Fibroblast of gingiva (primary cell): ENCODE measurements around the gene PPP1R2.
A peak's percentile ranks its signal among the peaks of the same experiment; 100 is the strongest.
"Not testable (repeated sequence)": the region's sequence is repeated elsewhere in the genome, so short reads cannot be mapped to it uniquely, and the experiment has no call there.

Experiments
- DNase-seq: peaks from one replicate; pipeline ENCODE4 v3.0.0-alpha.2; 2011; ENCODE audit warnings: low read depth

The PPP1R2 gene

DNA sequence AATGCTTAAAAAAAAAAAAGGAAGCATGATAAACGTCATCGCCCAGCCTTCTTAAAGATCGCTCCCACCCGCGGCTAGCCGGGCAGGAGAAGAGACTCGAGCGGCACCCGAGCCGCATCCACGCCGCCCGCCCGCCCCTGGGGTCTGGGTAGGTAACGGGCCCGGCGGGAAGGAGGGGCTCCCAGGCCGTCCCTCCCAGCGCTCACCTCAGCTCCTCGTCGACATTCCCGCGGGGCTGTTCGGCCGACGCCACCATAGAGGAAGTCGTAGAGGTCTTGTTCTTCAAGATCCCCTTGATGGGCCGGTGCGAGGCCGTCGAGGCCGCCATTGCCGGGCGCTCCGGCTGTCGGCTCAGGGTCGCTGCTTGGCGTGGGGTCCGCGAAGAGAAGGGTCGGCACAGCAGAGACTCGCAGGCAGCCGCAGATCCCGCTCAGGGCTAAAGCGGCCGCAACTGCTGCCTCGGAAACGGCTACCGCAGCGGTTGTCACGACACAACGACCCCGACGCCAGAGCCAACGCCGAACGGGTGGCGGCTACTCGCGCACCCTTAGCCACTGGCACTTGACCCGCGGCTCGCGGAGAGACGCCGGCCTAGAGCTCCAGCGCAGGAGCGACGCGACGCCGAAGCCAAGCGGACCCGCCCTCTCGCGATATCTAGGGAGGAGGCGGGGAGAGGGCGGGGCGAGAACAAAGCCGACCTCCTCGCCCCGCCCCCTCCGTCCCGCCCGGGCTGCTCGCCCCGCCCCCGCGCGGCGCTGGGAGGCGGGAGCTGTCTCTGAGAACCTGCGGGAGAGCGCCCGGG is at the start of gene PPP1R2:
PPP1R2 (minus strand) TSS at position 628 of the 802 bp plus-strand sequence; CDS start at position 328, 300 bp downstream.
- DNase-seq, result peak; percentile 87

DNA sequence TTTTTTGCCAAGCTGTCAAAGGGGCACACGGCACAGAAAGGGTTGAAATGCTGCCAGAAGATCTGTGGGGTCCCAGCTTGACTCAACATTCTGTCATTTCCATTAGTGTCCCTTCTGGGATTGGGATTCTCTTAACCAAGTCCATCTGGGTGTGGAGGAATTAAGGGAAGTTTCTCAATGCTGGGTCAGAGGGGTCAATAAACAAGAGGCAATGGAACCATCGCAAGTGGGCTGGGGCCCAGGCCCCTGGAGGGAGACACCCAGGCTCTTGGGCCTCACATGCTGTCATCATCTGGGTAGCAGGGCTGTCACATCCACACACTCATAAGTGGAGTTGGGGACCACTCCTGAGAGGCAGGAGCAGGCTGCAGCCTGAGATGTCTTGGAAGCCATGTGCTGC is 48.7 kb upstream of the PPP1R2 start:
- peak; percentile 78 for DNase-seq

DNA sequence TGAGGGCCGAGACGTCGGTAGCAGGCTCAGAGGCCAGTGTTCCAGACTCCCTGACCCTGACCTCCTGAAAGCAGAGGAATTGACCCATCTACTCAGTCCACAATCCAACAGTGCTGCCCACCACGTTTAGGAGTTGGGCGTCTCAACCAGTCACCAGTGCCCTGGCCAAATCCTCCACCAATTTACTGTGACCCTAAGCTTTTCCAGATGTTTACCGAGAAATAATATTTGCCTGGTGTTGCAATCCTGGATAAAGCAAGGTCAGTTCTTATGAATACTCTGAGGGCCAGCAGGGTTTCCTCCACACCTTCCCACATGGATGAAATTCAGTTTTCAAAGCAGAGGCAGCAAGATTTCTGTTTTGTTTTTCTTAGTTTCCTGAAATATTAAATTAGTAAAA is 48.1 kb upstream of the PPP1R2 start:
- peak; percentile 78 for DNase-seq

DNA sequence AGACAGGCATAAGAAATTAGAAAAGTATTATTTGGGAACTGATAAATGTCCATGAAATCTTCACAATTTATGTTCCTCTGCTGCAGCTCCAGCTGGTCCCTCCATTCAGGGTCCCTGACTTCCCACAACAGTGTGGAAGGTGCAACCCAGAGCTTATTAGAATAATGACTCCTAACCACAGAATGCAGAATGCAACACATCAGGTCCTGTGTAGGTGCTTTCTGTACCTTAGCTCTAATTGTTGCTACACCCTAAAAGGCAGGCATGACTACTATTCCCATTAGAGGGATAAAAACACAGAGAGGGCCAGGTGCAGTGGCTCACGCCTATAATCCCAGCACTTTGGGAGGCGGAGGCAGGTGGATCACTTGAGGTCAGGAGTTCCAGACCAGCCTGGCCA is 47.3 kb upstream of the PPP1R2 start:
- DNase-seq, result not testable (repeated sequence)

DNA sequence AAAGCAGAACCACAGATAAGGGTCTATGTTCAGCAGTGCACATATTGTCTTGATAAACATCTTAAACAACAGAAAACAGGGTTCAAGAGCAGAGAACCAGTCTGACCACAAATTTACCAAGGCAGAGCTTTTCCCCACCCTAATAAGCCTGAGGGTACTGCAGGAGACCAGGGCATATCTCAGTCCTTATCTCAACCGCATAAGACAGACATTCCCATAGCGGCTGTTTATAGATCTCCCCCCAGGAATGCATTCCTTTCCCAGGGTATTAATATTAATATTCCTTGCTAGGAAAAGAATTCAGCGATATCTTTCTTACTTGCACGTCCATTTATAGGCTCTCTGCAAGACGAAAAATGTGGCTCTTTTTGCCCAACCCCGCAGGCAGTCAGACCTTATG is 46.7 kb upstream of the PPP1R2 start:
- DNase-seq, result not testable (repeated sequence)

DNA sequence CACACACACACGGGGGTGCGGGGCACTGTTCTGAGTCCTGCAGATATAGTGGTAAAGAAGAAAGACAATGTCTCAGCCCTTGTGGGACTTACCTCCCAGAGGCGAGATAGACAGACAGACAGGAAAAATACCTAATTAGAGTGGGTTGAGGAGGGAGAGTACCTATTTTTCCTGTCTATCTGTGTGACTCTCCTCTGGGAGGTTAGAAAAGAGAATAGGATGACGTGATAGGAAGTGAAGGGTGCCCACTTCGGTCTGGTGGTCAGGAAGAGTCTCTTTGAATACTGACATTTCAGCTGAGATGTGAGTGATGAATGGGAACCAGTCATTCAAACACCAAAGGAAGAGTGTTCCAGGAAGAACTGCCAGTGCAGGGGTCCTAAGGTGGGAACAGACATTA is 44.7 kb upstream of the PPP1R2 start:
- DNase-seq, result no peak

DNA sequence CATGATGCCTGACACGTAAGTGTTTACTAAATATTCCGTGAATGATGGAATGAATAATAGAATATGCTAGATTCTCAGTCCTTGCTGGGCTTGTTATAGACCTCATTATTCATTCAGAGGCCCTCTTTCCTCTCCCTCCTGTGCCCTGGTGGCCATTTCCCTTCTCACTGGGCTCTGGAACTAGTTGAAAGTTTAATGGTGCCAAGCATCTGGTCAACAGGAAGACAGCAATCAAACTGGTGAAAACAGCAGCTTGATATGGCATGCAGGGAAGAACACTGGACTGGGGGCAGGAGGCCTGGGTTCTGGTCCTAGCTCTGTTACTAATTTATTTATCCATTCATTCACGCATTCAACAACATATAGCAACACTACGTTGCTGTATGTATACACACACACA is 44.3 kb upstream of the PPP1R2 start:
- DNase-seq, result no peak

DNA sequence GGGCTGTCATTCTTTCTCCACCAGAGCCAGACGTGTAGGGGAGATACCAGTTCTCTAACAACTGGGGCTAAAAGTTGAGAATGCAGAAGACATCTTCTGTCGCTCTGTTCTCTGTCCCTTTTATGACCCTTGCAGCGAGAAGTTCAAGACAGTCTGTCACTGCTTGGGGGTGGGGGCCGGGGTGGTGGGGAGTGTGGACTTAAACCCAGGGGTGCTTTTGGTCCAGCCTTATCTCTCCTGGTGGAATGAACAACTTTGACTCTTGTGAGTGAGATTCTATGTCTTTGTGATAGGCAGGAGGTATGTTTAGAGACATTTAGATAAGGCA is 41.4 kb upstream of the PPP1R2 start:
- DNase-seq, result no peak

DNA sequence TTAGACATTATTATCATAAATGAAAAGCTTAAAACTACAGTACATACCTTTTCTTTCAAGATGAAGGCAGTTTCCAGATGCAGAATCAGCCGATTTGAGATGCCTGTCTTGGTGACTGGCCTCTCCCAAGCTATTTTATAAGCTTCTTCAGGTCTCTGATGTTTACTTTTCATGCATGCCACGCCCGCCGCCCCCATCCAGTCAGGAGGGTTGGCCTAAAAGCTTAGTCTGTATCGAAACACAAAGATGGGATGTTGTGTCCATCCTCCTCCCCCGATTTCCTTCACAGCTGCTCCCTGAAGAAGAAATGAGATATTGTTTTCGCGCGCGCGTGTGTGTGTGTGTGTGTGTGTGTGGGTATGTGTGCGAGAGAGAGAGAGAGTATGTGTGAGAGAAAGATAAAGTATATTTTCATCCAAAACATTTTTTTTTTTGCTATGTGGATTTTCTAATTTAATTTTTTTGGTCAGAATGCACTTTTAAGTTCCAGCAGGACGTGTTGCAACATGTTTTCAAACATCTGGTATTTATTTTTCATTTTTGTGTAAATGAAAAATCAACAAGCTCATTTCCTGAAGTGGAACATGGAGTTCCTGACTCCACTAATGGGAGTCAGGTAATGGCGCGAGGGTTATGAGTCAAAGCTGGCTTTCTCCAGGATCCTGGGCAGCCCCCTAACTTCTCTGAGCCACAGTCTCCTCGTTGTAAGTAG is 40.9 kb upstream of the PPP1R2 start, which contains the start of gene APOD:
APOD (minus strand) TSS at position 110 of the 712 bp plus-strand sequence. CDS start 4,479 bp downstream, outside the sequence.
- peak; percentile 92 for DNase-seq

DNA sequence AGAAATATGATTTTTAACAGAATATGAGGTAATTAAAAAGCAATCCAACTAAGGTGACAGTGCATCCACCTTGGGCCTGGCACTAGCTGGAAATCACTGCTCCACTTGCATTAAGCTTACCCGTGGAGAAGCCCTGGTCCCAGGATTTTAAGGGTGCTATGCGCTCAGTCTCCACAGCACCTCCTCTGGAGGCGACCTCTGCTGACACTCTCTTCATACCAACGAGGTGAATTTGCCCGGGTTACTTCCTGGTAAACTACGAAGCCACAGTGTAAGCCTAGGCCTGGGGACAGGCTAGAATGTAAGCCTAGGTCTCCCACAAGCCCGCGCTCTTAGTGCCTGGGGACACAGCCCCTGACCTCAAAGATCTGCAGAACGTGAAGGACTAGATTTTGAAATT is 39.8 kb upstream of the PPP1R2 start:
- no peak for DNase-seq

DNA sequence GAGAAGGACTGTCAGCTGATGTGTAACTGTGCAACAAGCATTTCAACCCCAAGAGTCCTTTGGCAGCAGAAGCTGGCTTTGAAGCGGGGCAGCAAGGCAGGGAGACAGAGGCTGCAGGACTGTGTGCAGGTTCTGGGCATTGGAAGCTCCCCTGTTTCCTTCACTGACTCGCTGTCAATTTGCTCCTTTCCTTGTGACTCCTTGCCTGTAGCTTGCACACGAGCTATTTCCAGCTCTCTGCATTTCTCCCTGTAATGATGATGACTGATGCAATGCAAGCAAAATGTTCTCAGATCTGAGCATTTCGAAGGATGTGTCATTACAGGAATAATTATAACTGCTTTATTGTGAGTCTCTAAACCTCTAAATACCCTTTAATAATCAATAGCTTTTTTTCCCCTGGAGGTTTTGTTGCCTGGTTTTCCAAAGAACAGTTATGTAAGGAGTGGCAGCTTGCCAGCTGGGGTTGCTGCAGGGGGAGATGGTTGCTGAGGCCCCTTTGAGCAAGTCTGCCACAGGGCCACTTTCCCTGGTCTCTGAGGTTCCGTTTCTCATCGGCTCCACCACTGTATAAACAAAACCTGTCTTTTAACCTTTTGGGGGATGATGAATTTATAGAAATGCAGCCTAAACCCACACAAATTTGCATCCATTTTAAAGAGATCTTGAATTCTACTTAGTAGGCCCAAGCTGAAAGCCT is 37.8 kb upstream of the PPP1R2 start:
- peak; percentile 71 for DNase-seq

DNA sequence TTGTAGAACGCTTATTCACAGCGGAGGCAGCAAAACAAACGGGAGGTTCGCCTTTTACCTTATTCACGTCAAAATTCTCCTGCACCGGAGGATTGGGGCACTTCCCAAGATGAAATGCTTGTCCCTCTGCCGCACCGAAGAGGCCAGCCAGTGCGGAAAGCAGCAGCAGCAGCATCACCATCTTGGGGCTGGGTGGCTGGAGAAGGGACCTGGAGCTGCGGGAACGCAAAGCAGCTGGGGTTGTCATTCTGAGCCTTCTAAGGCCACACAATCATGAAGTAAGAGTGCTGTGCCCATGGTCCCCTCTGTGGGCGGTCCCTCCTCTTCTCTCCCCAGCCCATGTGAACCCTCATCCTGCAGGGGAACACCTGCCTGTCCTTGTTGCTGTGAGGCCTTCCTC is 36.2 kb upstream of the PPP1R2 start:
- DNase-seq, result no peak

DNA sequence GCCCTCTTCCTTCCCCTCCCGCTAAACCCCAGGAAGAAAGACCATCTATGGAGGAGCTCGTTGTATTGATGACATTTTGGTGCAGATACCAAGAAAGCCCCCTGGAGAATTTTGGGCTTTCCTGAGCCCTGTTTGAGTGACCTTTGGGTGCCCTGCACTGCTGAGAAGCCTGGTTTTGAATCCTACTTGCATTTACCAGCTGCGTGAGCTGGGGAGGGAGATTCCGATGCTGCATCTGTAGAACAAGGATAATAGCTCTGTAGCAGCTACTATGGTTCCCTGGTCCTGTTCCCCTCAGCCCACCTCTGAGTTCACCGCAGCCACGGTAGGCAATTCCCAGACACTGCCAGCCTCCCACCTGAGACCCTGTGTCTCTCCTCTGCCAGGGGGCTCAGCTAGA is 35.4 kb upstream of the PPP1R2 start:
- no peak for DNase-seq

DNA sequence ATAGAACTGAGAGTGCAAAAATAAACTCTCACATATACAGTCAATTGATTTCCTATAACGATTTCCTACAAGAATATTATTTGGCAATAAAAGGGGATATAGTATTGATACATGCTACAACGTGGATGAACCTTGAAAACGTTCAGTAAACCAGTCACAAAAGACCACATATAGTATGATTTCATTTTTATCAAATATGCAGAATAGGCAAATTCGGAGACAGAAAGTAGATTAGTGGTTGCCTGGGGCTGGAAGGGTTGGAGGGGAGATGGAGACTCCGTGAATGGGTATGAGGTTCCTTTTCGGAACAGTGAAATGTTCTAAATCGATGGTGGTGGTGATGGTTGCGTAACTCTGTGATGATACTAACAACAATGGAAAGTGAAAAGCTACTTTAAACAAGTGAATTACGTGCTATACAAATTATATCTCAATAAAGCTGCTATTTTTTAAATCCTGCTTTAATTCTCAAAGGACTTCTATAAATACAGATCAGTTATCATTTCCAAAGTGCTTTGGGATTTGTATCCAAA is 34.6 kb upstream of the PPP1R2 start:
- no peak for DNase-seq

DNA sequence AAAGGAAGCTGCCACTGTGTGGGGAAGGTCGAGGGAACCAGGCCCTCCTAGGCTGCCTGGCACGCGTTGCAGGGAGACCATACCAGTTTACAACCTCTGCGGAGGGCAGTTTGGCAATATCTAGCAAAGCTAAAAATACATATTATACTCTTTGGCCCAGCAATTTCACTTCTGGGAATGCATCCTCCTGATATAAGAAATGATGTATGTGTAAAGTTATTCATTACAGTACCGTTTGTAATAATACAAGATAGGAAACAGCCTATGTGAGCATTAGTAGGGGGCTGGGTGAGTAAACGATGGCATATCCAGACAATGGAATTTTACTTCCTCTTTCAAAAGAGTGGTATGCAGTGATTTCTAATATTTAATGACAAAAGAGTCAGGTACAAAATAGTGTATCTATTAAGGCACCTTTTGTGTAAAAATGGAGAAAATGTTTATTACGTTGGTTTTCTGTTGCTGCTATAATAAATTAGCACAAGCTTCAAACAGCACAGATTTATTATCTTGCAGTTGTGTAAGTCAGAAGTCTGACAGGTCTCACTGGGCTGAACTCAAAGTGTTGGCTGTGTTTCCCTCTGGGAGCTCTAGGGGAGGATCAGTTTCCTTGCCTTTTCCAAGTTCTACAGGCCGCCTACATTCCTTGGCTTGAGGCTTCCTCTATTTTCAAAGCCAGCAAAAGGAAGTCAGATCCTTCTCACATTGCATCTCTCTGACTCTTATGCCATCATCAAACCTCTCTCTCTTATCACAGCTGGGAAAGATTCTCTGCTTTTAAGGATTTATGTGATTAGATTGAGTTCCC is 31.6 kb upstream of the PPP1R2 start:
- peak; percentile 81 for DNase-seq

DNA sequence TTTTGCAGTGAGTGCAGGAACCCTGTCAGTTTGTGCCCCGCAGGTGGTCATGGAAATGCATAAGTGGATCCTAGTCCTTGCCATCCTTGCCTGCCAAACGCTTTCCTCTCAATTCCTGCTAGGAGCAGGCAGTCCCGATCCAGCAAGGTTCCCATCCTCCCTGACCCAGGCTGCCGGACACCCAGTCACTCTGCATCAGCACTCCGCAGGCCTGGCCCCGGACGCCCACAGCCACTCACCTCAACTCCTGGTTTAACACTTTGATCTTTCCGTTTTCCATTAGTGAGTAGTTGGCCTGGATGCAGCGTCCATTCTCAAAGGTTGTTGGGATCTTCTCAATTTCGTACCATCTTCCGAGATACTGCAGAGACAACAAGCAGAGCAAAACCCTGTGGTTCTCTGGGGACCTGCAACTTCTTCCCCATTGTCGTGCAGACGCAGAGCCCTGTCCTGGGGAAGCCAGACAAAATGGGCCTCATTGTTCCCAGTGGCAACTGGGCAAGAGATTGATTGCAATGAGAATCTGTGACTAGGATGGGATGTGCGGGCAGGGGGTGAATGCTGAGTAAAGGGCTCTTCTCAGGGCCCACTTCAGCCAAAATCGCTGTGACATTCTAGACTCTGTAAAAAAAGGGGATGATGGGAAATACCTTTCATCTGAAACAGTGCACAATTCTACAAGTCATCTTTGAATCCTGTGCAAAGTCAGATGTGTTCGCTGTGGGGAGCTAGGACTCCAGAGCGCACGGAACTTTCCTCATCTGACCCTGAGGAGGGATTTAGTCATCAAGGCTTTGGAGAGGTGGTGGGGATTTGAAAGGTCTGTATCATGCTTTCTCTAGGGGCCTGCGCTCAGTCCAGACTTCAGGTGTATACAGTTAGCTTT is 30.7 kb upstream of the PPP1R2 start:
- no peak for DNase-seq

DNA sequence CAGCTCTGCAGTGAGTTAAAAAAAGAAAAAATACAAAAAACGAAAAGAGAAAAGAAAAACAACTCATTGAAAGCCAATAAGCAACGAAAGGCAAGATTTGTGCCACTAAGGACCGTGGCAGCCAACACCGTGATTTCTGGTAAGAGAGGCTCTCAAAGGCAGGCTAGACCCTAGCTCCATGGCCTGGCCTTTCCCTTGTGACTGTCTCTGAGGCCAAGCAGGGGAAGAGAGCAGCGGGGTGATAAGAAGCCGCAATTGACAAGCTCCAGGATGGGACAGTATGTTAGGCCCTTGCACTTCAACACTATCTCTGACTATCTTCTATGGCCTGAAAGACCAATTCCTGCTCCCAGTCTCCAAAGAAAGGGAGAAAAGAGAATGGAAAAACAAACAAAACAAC is 28.2 kb upstream of the PPP1R2 start:
- DNase-seq, result no peak

DNA sequence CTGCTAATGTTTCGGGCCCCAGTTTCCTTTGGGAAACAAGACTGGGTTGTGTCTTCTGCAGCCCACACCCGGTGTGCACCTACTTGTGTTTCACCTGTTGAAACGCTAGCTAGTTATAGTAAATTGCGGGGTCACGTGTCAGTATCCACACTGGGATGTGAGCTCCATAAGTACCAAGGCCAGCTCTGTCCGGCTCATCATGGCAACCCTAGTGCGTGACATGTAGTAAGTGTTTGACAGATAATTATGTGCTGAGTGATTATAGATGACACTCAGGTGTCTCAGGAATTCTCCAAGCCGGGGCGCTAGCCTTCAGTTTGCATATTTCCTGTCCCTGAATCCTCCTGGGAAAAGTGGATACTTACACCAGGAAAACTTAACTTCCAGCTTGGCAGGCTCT is 27.8 kb upstream of the PPP1R2 start:
- no peak for DNase-seq

DNA sequence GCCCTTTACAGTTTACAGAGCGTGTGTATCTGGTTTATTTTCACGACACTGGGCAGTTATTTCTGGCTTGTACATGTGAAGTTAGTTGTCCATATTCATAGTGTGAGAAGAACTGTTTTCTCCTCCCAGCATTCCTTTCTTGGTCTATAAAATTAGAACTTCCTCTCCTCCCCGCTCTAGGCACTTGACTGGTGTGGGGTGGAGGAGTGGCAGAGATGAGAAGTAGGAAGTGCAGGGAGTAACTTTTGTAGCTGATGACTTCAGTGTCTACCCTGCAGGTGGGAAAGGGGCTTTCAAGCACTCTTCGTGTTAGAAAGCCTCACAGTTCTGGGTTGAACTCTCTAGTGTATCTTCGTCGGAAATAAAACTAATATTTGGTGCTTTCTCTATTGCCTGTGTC is 27.2 kb upstream of the PPP1R2 start:
- no peak for DNase-seq

DNA sequence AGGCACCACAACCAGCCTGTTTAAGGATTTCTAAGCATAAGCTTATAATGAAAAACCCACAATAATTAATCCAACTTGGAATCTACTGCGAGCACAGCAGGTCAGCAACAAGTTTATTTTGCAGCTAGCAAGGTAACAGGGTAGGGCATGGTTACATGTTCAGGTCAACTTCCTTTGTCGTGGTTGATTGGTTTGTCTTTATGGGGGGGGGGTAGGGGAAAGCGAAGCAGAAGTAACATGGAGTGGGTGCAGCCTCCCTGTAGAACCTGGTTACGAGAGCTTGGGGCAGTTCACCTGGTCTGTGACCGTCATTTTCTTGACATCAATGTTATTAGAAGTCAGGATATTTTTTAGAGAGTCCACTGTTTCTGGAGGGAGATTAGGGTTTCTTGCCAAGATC is 25.5 kb upstream of the PPP1R2 start:
- DNase-seq, result no peak

DNA sequence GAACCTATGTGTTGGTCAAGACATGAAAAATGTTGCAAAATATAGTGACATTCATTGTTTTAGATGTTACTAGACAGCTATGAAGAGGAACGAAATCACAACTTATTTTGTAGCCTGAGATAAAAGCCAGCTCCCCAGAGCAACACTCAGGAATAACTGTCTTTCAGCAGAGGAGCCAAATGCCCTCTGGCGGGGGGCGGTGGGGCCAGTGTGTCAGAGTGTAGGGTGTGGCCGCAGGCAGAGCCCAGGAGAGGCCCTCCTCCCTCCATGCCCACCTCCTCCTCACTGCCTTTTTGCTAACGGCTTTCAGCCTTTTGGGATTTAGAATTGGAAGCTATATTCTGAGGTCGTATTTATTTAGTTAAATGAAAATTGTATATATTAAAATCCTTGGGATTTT is 23.7 kb upstream of the PPP1R2 start:
- no peak for DNase-seq
